ENCODE data around the gene PTPRT. TPM values are rescaled to one million over a fixed set of nuclear protein-coding genes. Genes with fewer than 3 reads are reported as not detected.

The PTPRT gene
- total RNA-seq, 2 donors from 2014 or later, result not detected

GRCh38 chr20:42309050-42309449 lies 880.7 kb downstream of the PTPRT start:
- no peak overlapping the region for H3K27ac ChIP-seq
- ATAC-seq (ENCODE audit: insufficient number of reproducible peaks, low FRiP score, low read depth), result no peak
- no peak for TF ChIP-seq CTCF (IDR thresholded peaks at IDR 0.05)
- no peak overlapping the region for H3K4me3 ChIP-seq
- no peaks in the 10 kb centered on the region for H3K27me3 ChIP-seq (replicated peaks; ENCODE audit: insufficient read depth)
- DNase-seq (ENCODE audit: low spot score), result no peak
- no peaks in the 10 kb centered on the region for H3K4me1 ChIP-seq (ENCODE audit: control insufficient read depth in 1 of 2, low read depth in 2 of 2)
- H3K36me3 ChIP-seq, result no peaks in the 10 kb centered on the region
- H3K9me3 ChIP-seq, result no peaks in the 10 kb centered on the region

GRCh38 chr20:42308171-42308570 lies 881.5 kb downstream of the PTPRT start:
- TF ChIP-seq CTCF (IDR thresholded peaks at IDR 0.05), result no peak
- no peak overlapping the region for H3K27ac ChIP-seq
- no peaks in the 10 kb centered on the region for H3K9me3 ChIP-seq
- no peaks in the 10 kb centered on the region for H3K27me3 ChIP-seq (replicated peaks; ENCODE audit: insufficient read depth)
- H3K4me3 ChIP-seq, result no peak overlapping the region
- DNase-seq (ENCODE audit: low spot score) (no peak), ATAC-seq (ENCODE audit: insufficient number of reproducible peaks, low FRiP score, low read depth) (no peak)
- no peaks in the 10 kb centered on the region for H3K36me3 ChIP-seq
- no peaks in the 10 kb centered on the region for H3K4me1 ChIP-seq (ENCODE audit: control insufficient read depth in 1 of 2, low read depth in 2 of 2)

GRCh38 chr20:42295592-42295991 lies 894.1 kb downstream of the PTPRT start:
- Histone ChIP-seq H3K9me3 (no peaks in the 10 kb centered on the region), H3K4me1 (ENCODE audit: control insufficient read depth in 1 of 2, low read depth in 2 of 2) (no peaks in the 10 kb centered on the region), H3K27me3 (replicated peaks; ENCODE audit: insufficient read depth) (no peaks in the 10 kb centered on the region), H3K27ac (no peak overlapping the region), H3K36me3 (no peaks in the 10 kb centered on the region), H3K4me3 (no peak overlapping the region)
- no peak for TF ChIP-seq CTCF (IDR thresholded peaks at IDR 0.05)
- DNase-seq (ENCODE audit: low spot score), result no peak
- no peak for ATAC-seq (ENCODE audit: insufficient number of reproducible peaks, low FRiP score, low read depth)

- no peaks in the 10 kb centered on the region for H3K27me3 ChIP-seq (replicated peaks; ENCODE audit: insufficient read depth)
- no peak overlapping the region for H3K27ac ChIP-seq
- H3K4me1 ChIP-seq (ENCODE audit: control insufficient read depth in 1 of 2, low read depth in 2 of 2), result no peaks in the 10 kb centered on the region
- no peak for TF ChIP-seq CTCF (IDR thresholded peaks at IDR 0.05)
- no peak for DNase-seq (ENCODE audit: low spot score)
- H3K9me3 ChIP-seq, result no peaks in the 10 kb centered on the region
- no peaks in the 10 kb centered on the region for H3K36me3 ChIP-seq
- no peak overlapping the region for H3K4me3 ChIP-seq
- ATAC-seq (ENCODE audit: insufficient number of reproducible peaks, low FRiP score, low read depth), result no peak
These were observed 894.7 kb downstream of the PTPRT start for GRCh38 chr20:42294976-42295375.

- no peak overlapping the region for H3K27ac ChIP-seq
- no peaks in the 10 kb centered on the region for H3K36me3 ChIP-seq
- DNase-seq (ENCODE audit: low spot score), result no peak
- H3K9me3 ChIP-seq, result no peaks in the 10 kb centered on the region
- no peak overlapping the region for H3K4me3 ChIP-seq
- no peak for TF ChIP-seq CTCF (IDR thresholded peaks at IDR 0.05)
- H3K27me3 ChIP-seq (replicated peaks; ENCODE audit: insufficient read depth), result no peaks in the 10 kb centered on the region
- H3K4me1 ChIP-seq (ENCODE audit: control insufficient read depth in 1 of 2, low read depth in 2 of 2), result no peaks in the 10 kb centered on the region
- no peak for ATAC-seq (ENCODE audit: insufficient number of reproducible peaks, low FRiP score, low read depth)
These were observed 907.9 kb downstream of the PTPRT start for GRCh38 chr20:42281801-42282200.
